ENCODE results near the gene AK8.

GRCh38 chr9:132797861-132798659 lies 80.0 kb downstream of the AK8 start:
- no peak for TF ChIP-seq POLR2AphosphoS5 (IDR thresholded peaks at IDR 0.05)
- TF ChIP-seq CTCF (IDR thresholded peaks at IDR 0.05) = no peak
- TF ChIP-seq POLR2A (IDR thresholded peaks at IDR 0.05) = no peak
- TF ChIP-seq EP300 (IDR thresholded peaks at IDR 0.05) = no peak

All from stomach (tissue), 4 donors.